Panc1 (cell line): ENCODE data around the gene SMURF1. TPM values are rescaled to one million over a fixed set of nuclear protein-coding genes. Genes with fewer than 3 reads are reported as not detected.
A peak's percentile ranks its signal among the peaks of the same experiment; 100 is the strongest.
"Not testable (repeated sequence)": the region's sequence is repeated elsewhere in the genome, so short reads cannot be mapped to it uniquely, and the experiment has no call there.

Experiments
- ATAC-seq: fragments of 200-7000 bp; cut with Tn5 transposase; 2 replicates; pipeline ENCODE4 v1.9.1; 2020; ENCODE audit warnings: mild to moderate bottlenecking, moderate library complexity
- BruUV-seq: library from RNA; stranded (reverse); fragments of 400-500 nt; replicated peaks from 2 replicates; lab custom pipeline; 2021; lab: Mats Ljungman, UMichigan
- CTCF ChIA-PET: fragments of 300-600 bp; sonication (Branson Sonifier 250); formaldehyde crosslinking; loops from one replicate; lab custom pipeline; 2022; ENCODE audit warnings: antibody characterized with exemption; lab: Charles Lee
- POLR2A ChIA-PET: fragments of 300-600 bp; sonication (Branson Sonifier 250); formaldehyde crosslinking; loops from one replicate; lab custom pipeline; 2022; ENCODE audit warnings: antibody characterized with exemption; lab: Charles Lee
- DNase-seq: peaks from one replicate; pipeline ENCODE4 v3.0.0-alpha.2; 2010; ENCODE audit warnings: low read depth, low spot score
- H3K27ac ChIP-seq: 2 replicates; pipeline ENCODE4 v1.5.1; 2011; ENCODE audit warnings: mild to moderate bottlenecking, low read length, inconsistent platforms
- H3K27me3 ChIP-seq: fragments of 200-500 bp; sonication (Bioruptor generic); 2 replicates; pipeline ENCODE4 v1.6.0; 2014; ENCODE audit warnings: low read length, inconsistent platforms; ENCODE audit not compliant: control insufficient read depth, insufficient read depth
- H3K36me3 ChIP-seq: fragments of 200-500 bp; sonication (Bioruptor generic); 2 replicates; pipeline ENCODE4 v1.5.1; 2014; ENCODE audit warnings: inconsistent platforms, mild to moderate bottlenecking, low read length, moderate library complexity; ENCODE audit not compliant: control insufficient read depth, insufficient read depth
- H3K4me1 ChIP-seq: 2 replicates; pipeline ENCODE4 v1.5.1; 2011; ENCODE audit warnings: inconsistent platforms, mild to moderate bottlenecking, low read length, moderate library complexity; ENCODE audit not compliant: control insufficient read depth, insufficient read depth
- H3K4me3 ChIP-seq, 2 experiments: 2 replicates each; pipeline ENCODE4 v1.5.1; 2011 to 2012; ENCODE audit warnings: low read depth in 2 of 2, low read length in 2 of 2, mild to moderate bottlenecking in 2 of 2, inconsistent platforms in 1 of 2, moderate library complexity in 1 of 2
- H3K9me3 ChIP-seq: fragments of 200-500 bp; sonication (Bioruptor generic); 2 replicates; pipeline ENCODE4 v1.5.1; 2014; ENCODE audit warnings: low read depth, mild to moderate bottlenecking, inconsistent platforms, low read length, moderate library complexity; ENCODE audit not compliant: control insufficient read depth, insufficient read depth
- POLR2AphosphoS5 ChIP-seq: IDR thresholded peaks from 2 replicates; pipeline ENCODE4 v1.6.1; 2012; ENCODE audit warnings: mild to moderate bottlenecking, low read depth, low read length, moderate library complexity
- REST ChIP-seq, 2 experiments: IDR thresholded peaks; 2 replicates each; pipeline ENCODE4 v1.6.1; 2011 to 2012; ENCODE audit warnings: low read depth in 2 of 2, control low read depth in 1 of 2, low read length in 1 of 2, mild to moderate bottlenecking in 1 of 2, moderate library complexity in 1 of 2; ENCODE audit not compliant: insufficient read depth in 1 of 2
- SIN3A ChIP-seq: IDR thresholded peaks from 2 replicates; pipeline ENCODE4 v1.6.1; 2012; ENCODE audit warnings: low read depth, mild to moderate bottlenecking, low read length, moderate library complexity, borderline replicate concordance; ENCODE audit not compliant: insufficient read depth
- TCF7L2 ChIP-seq: IDR thresholded peaks from 2 replicates; pipeline ENCODE4 v1.6.1; 2011; ENCODE audit warnings: mild to moderate bottlenecking, low read depth, low read length, inconsistent platforms
- in situ Hi-C: cut with HindIII; loops from 2 replicates; pipeline ENCODE4 v1.10.0; 2016; ENCODE audit warnings: low sequenced_read_pairs, low pct_unique_long_range_greater_than_20kb
- intact Hi-C: fragments of 100-400 bp; cut with micrococcal nuclease; formaldehyde crosslinking; loops from one replicate; pipeline ENCODE4 v1.10.0; 2022; ENCODE audit not compliant: unreplicated experiment
- total RNA-seq: library from RNA; stranded (reverse); gene quantifications from one replicate; pipeline ENCODE4 v1.2.1, GENCODE V29; 2021; ENCODE audit not compliant: unreplicated experiment
- TF ChIP-seq, protein P1 (sequence below): fragments of 450-650 bp; IDR thresholded peaks from 2 replicates; pipeline ENCODE4 v1.5.1; 2017; ENCODE audit warnings: mild to moderate bottlenecking

Gene SMURF1
- total RNA-seq, 1 experiment from 2014 or later: 47.0 TPM

DNA sequence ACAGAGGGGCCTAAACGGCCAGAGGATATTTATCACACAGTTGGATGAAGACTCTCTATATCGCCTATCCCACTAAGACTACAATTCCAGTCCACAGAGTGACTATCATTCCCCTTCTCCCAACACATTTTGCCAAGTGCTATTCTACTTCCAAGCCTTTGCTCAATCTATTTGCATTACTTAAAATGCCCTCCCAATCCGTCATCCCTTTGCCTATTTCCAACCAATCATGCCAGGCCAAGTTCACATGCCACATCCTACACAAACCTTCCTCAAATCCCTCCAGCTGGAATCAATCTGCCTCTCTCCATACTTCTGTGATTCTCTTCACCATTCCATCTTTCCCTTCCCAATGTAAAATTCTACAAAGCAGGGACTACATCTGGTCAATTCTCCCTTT, 38.2 kb downstream of the SMURF1 start:
- DNase-seq (no peak), ATAC-seq (no peak)
- H3K27me3 ChIP-seq: no peaks in the 10 kb centered on the region
- no peak overlapping the region for H3K4me3 ChIP-seq
- H3K9me3 ChIP-seq: no peaks in the 10 kb centered on the region
- peaks cover 83% of the 10 kb centered on the region for H3K4me1 ChIP-seq
- no peaks in the 10 kb centered on the region for H3K36me3 ChIP-seq
- in situ Hi-C loops: no loop called here
- BruUV-seq: no TSS peak
- ChIA-PET POLR2A (no interaction called here), CTCF (no interaction called here)
- TF ChIP-seq POLR2AphosphoS5 (no peak), TCF7L2 (no peak), SIN3A (no peak), REST (IDR thresholded peaks at IDR 0.05; ENCODE audit: insufficient read depth in 1 of 2, low read depth in 2 of 2, low read length in 1 of 2) (no peak)
- TF ChIP-seq, protein P1, sequence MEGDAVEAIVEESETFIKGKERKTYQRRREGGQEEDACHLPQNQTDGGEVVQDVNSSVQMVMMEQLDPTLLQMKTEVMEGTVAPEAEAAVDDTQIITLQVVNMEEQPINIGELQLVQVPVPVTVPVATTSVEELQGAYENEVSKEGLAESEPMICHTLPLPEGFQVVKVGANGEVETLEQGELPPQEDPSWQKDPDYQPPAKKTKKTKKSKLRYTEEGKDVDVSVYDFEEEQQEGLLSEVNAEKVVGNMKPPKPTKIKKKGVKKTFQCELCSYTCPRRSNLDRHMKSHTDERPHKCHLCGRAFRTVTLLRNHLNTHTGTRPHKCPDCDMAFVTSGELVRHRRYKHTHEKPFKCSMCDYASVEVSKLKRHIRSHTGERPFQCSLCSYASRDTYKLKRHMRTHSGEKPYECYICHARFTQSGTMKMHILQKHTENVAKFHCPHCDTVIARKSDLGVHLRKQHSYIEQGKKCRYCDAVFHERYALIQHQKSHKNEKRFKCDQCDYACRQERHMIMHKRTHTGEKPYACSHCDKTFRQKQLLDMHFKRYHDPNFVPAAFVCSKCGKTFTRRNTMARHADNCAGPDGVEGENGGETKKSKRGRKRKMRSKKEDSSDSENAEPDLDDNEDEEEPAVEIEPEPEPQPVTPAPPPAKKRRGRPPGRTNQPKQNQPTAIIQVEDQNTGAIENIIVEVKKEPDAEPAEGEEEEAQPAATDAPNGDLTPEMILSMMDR: no peak
- H3K27ac ChIP-seq: peak overlapping the region; percentile 35
- intact Hi-C loops: no loop called here

GRCh38 chr7:99104631-99105030, 39.3 kb downstream of the SMURF1 start:
- Histone ChIP-seq H3K9me3 (no peaks in the 10 kb centered on the region), H3K36me3 (no peaks in the 10 kb centered on the region), H3K4me1 (peaks cover 74% of the 10 kb centered on the region), H3K4me3 (no peak overlapping the region), H3K27ac (peak overlapping the region; percentile 36; the same call in 1 of the 2 replicates), H3K27me3 (no peaks in the 10 kb centered on the region)
- CTCF ChIA-PET: no interaction called here
- TF ChIP-seq SIN3A (no peak), REST (IDR thresholded peaks at IDR 0.05; ENCODE audit: insufficient read depth in 1 of 2, low read depth in 2 of 2, low read length in 1 of 2) (no peak), POLR2AphosphoS5 (no peak), TCF7L2 (no peak)
- TF ChIP-seq, protein P1: no peak
- BruUV-seq: no TSS peak
- ATAC-seq: no peak
- no peak for DNase-seq
- intact Hi-C loops: no loop called here
- POLR2A ChIA-PET: interaction anchor here (0.6 to 1.2 kb wide), 2 partner anchors 14 to 167 kb away, joined by 3 to 6 read pairs; no protein-coding TSS in a partner anchor
- in situ Hi-C loops: no loop called here

GRCh38 chr7:99103836-99104235, 40.1 kb downstream of the SMURF1 start:
- H3K9me3 ChIP-seq, in situ Hi-C loops, H3K4me3 ChIP-seq, H3K36me3 ChIP-seq, H3K27me3 ChIP-seq, BruUV-seq, CTCF ChIA-PET, ATAC-seq, intact Hi-C loops, H3K27ac ChIP-seq, DNase-seq: not testable (repeated sequence)
- POLR2A ChIA-PET: interaction anchor here (0.6 to 0.7 kb wide), 2 partner anchors 17 to 27 kb away, joined by 4 read pairs; no protein-coding TSS in a partner anchor
- peaks cover 73% of the 10 kb centered on the region for H3K4me1 ChIP-seq
